A549 (cell line): ENCODE results near the gene NEURL1.

Experiments
- EHMT2 ChIP-seq: fragments of 200-600 bp; sonication (generic); IDR thresholded peaks from 2 replicates; pipeline ENCODE4 v1.6.1; 2016; ENCODE audit warnings: antibody characterized with exemption, low read depth, mild to moderate bottlenecking, moderate library complexity
- EP300 ChIP-seq, 2 experiments: fragments of >200 bp; sonication (Bioruptor Twin); formaldehyde crosslinking; IDR thresholded peaks; 2 replicates in 1 of 2; 3 replicates in 1 of 2; pipeline ENCODE4 v1.6.1; 2016 to 2017
- JUNB ChIP-seq: fragments of >200 bp; sonication (Bioruptor Twin); formaldehyde crosslinking; IDR thresholded peaks from 2 replicates; pipeline ENCODE4 v1.6.1; 2016
- KDM1A ChIP-seq: fragments of 200-600 bp; sonication (generic); IDR thresholded peaks from 2 replicates; pipeline ENCODE4 v1.6.1; 2016; ENCODE audit warnings: low read depth, mild to moderate bottlenecking
- KDM5A ChIP-seq: fragments of 200-600 bp; sonication (generic); IDR thresholded peaks from 2 replicates; pipeline ENCODE4 v1.6.1; 2016; ENCODE audit warnings: antibody characterized with exemption, mild to moderate bottlenecking
- NR3C1 ChIP-seq: fragments of >200 bp; sonication (Bioruptor Twin); formaldehyde crosslinking; IDR thresholded peaks from 3 replicates; pipeline ENCODE4 v1.6.1; 2017
- POLR2A ChIP-seq: IDR thresholded peaks from 2 replicates; pipeline ENCODE4 v1.6.1; 2012; ENCODE audit warnings: mild to moderate bottlenecking, low read length
- RCOR1 ChIP-seq: fragments of 150-350 bp; IDR thresholded peaks from 2 replicates; pipeline ENCODE4 v1.6.1; 2014; ENCODE audit warnings: antibody characterized with exemption, low read length, low read depth
- SREBF2 ChIP-seq: fragments of 450-650 bp; IDR thresholded peaks from 2 replicates; pipeline ENCODE4 v1.6.1; 2014; ENCODE audit warnings: mild to moderate bottlenecking, moderate library complexity
- TF ChIP-seq, protein P1 (sequence below): fragments of >200 bp; sonication (Bioruptor Twin); formaldehyde crosslinking; IDR thresholded peaks from 3 replicates; pipeline ENCODE4 v1.5.1; 2016
- TF ChIP-seq, protein P2 (sequence below): fragments of >200 bp; sonication (Bioruptor Twin); formaldehyde crosslinking; IDR thresholded peaks from 3 replicates; pipeline ENCODE4 v1.6.1; 2016
- TF ChIP-seq, protein P3 (sequence below): fragments of 450-650 bp; IDR thresholded peaks from 2 replicates; pipeline ENCODE4 v1.6.1; 2014; ENCODE audit warnings: antibody characterized with exemption
- TF ChIP-seq, protein P4 (sequence below): IDR thresholded peaks from 2 replicates; pipeline ENCODE4 v1.6.1; 2012

DNA sequence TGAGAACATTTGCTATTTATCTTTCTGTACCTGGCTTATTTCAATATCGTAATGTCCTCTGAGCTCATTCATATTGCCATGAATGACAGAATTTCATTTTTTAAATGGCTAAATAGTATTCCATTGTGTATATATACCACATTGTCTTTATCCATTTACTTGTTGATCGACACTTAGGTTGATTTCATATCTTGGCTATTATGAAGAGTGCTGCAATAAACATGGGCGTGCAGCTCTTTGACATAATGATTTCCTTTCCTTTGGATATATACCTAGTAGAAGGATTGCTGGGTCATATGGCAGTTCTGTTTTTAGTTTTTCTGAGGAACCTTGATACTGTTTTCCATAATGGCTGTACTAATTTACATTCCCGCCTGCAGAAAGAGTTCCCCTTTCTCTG is 30.2 kb downstream of the NEURL1 start:
- TF ChIP-seq, protein P1, sequence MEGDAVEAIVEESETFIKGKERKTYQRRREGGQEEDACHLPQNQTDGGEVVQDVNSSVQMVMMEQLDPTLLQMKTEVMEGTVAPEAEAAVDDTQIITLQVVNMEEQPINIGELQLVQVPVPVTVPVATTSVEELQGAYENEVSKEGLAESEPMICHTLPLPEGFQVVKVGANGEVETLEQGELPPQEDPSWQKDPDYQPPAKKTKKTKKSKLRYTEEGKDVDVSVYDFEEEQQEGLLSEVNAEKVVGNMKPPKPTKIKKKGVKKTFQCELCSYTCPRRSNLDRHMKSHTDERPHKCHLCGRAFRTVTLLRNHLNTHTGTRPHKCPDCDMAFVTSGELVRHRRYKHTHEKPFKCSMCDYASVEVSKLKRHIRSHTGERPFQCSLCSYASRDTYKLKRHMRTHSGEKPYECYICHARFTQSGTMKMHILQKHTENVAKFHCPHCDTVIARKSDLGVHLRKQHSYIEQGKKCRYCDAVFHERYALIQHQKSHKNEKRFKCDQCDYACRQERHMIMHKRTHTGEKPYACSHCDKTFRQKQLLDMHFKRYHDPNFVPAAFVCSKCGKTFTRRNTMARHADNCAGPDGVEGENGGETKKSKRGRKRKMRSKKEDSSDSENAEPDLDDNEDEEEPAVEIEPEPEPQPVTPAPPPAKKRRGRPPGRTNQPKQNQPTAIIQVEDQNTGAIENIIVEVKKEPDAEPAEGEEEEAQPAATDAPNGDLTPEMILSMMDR, result no peak
- TF ChIP-seq, protein P2, sequence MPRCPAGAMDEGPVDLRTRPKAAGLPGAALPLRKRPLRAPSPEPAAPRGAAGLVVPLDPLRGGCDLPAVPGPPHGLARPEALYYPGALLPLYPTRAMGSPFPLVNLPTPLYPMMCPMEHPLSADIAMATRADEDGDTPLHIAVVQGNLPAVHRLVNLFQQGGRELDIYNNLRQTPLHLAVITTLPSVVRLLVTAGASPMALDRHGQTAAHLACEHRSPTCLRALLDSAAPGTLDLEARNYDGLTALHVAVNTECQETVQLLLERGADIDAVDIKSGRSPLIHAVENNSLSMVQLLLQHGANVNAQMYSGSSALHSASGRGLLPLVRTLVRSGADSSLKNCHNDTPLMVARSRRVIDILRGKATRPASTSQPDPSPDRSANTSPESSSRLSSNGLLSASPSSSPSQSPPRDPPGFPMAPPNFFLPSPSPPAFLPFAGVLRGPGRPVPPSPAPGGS, result no peak
- TF ChIP-seq EHMT2 (no peak), POLR2A (no peak), EP300 (IDR thresholded peaks at IDR 0.05) (no peak), NR3C1 (no peak), JUNB (no peak), SREBF2 (no peak), RCOR1 (no peak), KDM5A (no peak), KDM1A (no peak)
- TF ChIP-seq, protein P3, sequence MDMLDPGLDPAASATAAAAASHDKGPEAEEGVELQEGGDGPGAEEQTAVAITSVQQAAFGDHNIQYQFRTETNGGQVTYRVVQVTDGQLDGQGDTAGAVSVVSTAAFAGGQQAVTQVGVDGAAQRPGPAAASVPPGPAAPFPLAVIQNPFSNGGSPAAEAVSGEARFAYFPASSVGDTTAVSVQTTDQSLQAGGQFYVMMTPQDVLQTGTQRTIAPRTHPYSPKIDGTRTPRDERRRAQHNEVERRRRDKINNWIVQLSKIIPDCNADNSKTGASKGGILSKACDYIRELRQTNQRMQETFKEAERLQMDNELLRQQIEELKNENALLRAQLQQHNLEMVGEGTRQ, result no peak
- TF ChIP-seq, protein P4, sequence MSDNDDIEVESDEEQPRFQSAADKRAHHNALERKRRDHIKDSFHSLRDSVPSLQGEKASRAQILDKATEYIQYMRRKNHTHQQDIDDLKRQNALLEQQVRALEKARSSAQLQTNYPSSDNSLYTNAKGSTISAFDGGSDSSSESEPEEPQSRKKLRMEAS, result no peak
